ENCODE results near the gene ITGA2B.
"Not testable (repeated sequence)": the region's sequence is repeated elsewhere in the genome, so short reads cannot be mapped to it uniquely, and the experiment has no call there.

ITGA2B gene

DNA sequence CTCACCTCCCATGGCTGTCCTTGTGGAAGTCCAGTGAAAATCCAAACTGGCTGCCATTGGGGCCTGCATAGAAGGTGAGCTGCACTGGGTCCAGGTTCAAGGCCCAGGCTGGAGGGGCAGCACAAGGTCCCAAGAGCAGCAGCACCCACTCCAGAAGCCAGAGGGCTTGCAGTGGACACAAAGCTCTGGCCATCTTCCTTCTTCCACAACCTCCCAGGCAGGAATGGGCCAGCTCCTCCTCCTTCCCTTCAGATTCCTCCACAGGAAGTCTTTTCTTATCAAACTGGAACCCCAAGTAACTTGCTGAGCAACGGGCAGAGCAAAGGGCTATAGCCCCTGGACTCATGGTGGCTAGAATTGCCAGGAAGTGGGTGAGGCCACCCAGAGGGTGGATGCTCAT lies at the start of gene ITGA2B:
Gene ITGA2B, minus strand, starts transcription at position 369 of the 400 bp plus-strand sequence. Its CDS starts 176 bp downstream, at position 193.
- no peak for DNase-seq

DNA sequence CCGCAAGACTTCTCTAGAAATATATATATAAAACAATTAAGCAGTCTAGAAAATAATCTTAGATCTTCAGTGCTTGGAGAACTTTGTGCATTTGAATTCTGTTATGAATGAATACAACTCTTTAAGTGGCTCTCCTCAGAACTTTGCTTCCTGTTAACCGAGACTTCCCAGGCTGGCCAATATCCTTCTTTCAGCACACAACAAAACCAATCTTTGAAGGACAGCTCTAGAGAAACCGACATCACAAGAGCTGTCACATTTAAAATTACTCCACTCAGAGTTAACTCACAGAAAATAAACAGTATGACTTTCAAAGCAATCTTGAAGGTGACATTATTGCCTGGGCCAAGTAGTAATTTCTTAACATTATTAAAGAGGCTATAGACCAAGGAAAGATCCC lies 49.7 kb upstream of the ITGA2B start:
- DNase-seq, result no peak

DNA sequence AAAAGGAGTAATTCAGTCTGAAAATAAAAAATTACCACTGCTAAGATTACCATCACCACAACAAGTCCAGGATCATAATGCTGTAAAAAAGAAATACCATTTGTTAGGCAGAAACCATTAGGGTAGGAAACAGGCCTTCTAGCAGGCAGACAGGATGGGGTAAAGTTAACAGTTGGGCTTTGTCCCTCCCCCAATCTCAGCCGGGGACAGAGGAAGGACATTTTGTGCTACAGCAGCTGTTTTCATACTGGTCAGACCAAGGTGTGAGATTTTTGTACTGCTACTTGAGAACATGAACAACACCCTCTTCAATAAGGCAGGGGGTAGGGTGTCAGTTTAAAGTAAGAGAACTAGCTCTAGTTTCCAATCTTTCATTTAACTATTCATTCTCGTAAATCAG lies 49.2 kb upstream of the ITGA2B start:
- DNase-seq, result no peak

DNA sequence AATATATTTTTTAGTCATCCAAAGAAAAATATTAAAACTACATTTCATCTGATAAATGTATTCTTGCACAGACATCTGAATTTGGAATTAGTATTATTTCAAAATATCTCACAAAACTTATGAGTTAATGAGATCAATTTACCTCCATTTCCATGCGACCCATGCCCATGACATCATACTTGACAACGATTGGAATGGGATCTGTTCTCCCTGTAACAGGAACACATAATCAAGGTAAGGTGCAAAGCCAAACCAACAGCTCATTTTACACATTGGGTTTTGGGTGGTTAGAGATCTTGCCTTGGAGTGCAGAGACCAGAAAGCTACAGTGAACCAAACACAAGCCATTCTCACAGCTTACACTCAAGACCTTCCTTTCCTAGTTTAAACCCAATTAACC lies 46.9 kb upstream of the ITGA2B start:
- DNase-seq, result no peak

DNA sequence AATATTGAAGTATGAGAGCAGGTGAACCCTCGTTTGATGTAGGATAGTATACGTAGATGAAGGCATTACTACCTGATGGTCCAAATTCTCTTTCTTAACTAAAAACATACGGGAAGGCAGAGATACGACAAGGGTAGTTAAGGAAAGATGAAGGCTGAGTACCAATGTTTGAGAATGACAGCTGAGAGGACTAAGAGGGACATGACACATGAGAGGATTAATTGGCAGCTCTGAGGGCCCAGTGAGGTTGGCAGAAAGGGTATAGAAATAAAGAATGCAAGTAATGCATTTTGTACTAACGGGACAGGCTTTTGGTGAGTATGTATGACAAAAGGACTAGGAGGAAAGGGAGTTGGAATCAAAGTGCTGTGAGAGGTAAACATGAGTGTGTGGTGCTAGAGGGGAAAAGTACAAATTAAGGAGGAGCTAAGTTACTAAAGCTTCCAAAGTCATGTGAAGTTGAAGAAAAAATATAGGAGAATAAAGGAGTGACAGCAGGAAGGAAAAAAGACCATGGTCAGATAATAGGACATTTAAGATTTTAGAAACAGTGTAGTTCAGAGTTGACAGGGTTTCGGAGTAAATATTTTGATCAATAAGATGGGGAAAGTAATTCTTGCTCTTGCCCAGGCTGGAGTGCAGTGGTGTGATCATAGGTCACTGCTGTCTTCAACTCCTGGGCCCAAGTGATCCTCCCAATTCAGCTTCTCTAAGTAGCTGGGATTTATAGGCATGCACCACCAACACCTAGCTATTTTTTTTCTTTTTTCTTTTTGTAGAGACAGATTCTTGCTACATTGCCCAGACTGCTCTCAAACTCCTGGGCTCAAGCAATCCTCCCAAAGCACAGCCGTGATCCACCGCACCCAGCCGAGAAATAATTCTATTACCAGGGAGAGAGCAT lies 43.1 kb upstream of the ITGA2B start:
- DNase-seq, result no peak

DNA sequence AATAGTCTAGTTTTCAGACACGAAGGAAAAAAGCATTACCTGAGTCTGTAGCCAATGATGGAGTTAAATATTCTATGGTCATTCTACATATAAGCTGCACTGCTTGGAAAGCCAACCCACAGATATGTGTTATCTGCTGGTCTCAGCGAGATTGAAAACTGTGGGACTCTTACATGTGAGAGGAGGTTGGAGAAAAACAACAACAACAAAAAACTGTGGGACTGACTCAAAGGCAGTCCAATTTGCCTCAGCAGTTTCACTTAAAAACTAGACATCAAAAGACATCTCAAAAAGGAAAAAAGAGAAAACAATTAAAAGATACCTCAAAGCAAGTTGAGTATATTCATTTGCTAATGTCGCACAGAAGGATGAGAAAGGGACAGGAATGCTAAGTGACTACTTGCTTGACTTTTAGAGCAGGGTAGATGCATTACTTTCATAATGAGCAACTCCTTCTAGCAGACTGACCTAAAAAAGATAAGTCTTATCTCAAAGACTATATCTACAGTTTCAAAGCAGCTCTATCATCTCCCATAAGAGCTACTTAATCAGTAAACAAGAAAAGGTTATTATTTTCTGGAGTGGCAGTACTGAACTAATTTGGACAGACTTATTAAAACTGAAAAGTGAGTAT lies 35.5 kb upstream of the ITGA2B start:
- DNase-seq, result no peak

DNA sequence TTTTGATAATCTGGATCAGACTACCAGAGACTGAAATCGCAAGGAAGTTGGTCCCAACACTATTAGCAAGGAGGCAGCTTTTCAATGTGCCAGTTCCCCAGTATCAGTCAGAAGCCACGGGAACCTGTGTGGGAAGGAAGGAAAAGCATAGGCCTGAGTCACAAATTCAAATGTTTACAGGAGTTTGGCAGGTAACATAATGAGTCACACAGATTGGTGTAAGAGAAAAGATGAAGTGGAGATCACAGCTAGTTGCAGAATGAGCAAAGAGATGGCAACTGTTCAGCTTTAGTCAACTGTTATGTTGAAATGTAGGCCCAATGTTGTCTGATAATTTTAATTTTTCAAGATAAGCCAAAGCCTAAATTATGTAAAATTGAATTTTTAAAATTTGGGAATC lies 28.1 kb upstream of the ITGA2B start:
- DNase-seq, result no peak

DNA sequence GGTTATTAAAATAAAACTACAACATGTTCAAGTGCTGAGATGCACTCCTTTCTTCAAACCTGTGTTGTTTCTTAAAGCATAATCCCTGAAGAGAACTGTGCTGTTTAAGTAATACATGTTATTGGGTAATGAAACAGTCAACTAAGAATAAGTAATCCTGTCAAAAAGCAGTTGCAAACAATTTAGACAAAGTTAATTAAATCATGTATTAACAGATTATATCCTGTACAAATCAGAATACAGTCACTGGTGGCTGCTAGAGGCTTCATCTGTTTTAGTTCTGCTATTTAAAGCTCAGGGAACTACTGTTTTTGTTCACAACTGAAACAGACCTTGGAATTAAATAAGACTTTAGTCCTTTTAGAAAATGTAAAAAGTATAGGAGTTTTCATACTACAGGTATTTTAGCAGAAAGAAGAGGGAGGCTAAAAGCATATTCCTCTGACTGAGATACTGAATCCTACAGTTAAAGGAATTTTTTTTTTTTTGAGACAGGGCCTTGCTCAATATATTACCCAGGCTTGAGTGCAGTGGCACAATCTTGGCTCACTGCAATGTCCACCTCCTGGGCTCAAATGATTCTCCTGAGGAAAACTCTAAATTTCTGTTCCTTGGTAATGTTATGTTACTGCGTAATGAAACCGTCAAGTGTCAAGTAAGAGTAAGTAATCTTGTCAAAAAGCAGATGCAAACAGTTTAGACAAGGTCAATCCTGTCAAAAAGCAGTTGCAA lies 27.3 kb upstream of the ITGA2B start:
- DNase-seq, result no peak

DNA sequence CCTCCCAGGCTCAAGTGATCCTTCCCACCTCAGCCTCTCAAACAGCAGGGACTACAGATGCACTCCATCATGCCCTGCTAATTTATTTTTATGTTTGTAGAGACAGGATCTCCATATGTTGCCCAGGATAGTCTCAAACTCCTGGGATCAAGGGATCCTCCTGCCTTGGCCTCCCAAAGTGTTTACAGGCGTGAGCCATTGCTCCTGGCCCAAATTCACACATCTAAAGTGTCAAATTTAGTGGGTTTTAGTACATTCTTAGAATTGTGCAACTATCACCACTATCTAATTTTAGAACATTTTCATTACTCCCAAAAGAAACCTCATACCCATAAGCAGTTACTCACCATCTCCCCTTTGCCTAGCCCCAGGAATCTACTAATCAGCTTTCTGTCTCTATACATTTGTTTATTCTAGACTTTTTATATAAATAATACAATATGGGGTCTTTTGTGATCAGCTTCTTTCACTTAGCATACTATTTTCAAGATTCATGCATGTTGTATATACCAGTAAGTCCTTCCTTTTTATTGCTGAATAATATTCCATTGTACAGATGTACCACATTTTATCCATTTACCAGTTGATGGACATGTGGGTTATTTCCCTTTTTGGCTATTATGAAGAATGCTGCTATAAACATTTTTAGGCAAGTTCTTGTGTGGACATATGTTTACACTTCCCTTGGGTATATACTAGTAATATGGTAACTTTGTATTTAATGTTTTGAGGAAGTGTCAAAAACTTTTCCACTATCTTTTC lies 25.1 kb upstream of the ITGA2B start:
- DNase-seq, result no peak

DNA sequence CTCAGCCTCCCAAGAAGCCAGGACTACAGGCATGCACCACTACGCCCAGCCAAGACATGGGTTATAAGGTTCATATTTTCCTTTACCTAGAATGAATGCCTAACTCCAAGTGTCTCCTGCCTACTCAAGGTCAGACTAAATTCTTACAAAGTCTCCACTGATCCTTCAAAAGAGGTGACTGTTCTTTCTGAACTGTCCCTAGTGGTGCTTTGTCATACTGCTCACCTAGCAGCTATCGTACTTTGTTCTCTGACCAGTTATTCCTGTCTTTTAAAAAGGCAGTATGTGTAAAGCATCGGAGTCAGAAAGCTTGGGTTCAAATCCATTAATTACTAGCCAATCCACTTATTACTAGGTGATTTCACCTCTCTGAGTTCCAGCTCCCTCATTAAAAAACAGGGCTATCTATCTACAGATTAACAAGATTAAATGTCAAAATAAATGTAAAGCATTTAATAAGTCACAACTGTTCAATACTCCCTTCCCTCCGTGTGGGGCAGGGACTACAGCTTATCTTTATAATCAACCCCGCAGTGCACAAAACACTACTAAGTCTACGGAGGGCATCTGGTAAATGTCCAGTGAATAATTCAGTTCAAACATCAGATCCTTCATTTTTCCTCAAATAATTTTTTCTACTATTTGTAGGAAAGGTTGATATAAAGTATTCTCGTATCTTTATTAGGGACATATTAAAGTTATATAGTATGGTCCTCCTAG lies 20.0 kb upstream of the ITGA2B start:
- DNase-seq, result no peak

DNA sequence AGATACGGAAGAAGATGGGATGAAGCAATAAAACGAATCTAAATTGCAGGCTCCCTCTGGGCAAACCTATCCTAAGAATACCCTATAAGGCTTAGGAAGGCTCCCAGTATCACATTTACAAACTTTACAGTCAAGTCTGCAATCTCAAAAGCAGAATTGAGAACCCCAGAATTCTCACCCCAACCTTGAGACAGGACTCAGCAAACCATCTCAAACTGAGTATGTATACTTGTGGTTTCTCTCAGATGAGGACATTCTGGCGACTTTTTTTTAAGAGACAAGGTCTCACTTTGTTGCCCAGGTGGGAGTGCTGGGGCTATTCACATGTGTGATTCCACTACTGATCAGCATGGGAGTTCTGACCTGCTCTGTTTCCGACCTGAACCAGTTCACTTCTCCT lies 19.3 kb upstream of the ITGA2B start:
- no peak for DNase-seq

DNA sequence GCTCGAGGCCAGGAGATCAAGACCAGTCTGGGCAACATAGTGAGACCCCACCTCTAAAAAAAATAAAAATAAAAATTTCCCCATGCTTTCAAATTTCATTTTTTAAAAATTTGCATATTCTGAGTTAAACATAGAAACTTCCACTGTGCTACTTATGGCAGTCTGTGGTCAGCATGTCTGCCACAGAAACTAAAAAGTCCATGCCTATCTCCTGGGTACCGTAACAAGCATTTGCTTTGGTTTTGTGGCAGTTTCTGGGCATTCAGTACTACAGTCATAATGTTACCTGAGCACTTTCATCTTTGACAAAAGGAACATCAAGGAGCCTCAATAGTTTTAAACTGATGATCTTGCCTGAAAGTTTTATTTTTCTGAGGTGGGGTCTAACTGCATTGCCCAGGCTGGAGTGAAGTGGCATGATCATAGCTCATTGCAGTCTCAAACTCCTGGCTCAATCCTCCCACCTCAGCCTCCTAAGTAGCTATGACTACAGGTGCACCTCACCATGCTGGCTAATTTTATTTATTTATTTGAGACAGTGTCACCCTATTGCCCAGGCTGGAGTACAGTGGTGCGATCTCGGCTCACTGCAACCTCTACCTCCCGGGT lies 13.2 kb upstream of the ITGA2B start:
- DNase-seq, result no peak

DNA sequence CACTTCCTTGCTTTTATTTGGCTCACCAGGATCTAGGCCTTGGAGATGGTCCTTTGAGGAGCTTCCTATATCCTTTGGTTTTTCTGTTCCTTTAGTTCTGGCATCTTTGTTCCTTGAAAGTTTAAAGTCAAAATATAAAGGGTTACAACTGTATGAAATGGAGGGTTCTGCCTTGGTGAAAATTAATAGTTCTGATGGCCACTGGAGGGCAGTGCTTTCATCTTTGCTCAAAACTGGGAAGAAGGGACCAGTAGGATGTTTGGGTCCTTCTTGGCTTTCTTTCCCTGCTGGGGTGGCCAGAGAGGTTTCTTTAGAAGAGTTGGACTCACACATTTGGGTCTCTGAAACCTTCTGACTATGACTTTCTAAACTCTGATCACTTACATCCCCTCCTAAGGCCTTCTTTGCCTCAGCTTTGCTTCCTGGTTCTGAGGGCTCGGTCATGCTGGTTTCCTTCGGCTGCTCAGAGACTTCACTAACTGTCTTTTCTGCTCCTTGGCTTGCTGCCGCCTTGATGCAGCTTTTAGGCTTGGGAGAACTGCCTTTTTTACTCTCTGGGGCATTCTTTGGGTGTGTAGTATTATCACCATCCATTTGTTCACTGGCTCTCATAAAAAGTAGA lies 10.9 kb upstream of the ITGA2B start:
- DNase-seq, result no peak

DNA sequence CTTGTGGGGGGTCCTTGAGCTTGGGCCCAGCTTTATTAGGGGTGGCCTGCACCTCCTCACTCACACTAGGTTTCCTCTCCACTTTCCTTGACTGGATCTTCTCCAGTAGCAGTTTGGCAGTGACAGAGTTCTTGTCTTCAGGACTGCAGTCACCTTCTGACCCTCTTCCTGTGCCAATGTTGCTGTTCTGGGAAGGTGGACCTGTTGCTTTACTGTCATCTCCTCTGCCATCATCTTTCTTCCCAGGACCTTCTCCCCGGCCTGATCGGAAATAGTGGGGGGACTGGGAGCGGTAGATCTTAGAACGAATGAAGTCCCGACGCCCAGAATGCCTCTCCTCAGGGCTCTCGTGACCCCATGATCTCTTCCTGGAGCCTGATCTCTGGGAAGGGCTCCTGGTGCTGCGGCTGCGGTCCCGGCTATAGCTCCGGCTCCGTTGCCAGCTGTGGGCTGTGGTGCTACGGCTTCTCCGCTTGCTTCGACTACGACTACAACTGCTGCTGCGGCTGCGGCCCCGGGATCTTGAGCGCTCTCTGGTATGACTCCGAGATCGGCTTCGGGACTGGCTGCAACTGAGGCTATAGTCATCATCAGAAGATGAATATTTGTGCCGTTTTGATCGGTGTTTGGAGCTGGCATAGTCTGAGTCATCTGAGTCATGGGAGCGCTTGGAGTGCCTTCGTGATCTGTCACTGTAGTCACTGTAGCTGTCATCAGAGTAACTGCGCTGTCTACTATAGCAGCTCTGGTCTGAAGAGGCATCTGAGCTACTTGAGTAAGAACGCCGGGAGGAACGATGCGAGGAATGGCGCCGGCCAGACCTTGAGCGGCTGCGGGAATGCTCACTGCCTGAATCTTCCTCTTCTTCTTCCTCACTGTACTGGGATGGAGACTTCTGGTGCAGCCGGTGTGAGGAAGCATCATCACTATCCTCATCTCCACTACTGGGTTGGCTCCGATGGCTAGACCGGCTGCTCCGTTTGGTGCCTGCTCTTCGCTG lies 9.5 kb upstream of the ITGA2B start:
- DNase-seq, result no peak

DNA sequence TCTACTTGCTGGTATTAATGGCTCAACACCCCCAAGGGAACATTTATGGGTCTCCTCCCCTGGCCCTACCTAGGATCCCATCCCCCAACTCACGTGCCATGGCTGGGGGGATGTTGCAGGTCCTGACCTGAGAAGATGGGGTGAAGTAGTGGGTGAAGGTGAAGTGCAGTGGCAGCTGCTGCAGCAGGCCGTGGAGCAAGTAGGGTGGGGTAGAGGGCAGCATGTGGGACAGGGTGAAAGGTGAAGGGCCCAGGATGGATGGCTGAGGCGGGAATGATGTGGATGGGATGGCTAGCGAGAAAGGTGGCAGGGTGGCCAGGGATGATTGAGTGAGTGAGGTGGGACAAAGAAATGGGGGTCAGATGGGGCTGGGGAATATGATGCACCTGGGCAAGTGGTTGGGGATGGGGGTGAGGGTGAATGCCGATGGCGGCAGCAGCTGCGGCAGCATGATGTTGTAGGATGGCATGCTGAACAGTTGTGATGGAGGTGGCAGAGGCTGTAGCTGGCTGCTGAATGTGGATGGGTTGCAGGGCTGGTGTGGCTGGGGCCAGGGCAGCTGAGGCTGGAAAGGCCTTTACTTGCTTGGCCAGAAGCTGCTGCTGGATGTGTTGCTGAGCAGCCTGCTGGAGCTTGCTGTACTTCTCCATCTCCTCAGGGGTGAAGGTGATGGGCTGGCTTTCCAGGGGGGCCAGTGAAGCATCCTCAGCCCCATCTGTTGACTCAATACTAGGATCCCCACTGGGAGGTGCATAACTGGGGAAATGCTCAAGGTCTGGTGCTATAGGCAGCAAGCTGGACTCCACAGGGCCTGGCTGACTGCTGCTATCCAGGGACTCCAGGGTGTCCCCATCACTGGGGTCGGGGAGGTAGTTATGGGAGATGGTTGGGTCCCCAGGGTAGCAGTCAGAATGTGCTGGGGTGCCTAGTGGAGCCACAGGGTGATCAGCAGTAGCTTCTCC lies 8.3 kb upstream of the ITGA2B start:
- no peak for DNase-seq

DNA sequence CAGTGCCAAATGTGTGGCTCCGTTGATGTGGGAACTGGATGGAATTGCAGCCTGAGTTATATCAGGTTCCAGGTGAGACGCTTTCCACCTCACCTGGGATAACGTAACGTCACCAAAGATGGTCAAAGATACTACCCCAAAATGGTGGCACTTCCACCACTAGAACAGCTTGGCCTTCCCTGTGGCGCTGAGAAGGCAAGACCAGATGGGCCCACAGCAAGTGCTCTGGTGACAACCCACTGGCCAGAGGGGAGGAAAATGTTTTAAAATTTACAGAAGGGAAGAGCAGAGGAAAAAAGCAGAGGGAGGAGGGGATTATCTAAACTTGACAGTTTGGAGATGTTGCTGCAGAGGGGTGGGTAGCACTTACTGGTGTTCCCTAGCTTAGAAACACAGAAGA lies 7.5 kb upstream of the ITGA2B start:
- DNase-seq, result no peak

DNA sequence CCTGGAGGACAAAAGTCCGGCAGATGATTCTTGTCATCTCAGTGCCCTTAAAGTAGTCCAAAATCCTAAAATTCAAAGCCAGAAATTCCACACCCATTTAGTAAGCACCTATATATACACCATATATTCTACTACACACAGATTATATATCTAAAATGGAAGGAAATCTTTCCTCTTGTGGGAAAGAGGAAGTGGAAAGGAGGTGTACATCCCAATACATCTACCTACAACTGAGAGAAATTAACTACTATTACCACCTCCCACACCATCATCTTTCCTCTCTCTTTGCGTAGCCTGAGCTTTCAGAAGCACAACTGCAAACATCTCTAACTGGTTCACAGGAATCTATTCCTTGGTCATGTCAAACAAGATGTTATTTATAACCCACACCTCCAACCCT lies 5.4 kb upstream of the ITGA2B start:
- DNase-seq, result no peak

DNA sequence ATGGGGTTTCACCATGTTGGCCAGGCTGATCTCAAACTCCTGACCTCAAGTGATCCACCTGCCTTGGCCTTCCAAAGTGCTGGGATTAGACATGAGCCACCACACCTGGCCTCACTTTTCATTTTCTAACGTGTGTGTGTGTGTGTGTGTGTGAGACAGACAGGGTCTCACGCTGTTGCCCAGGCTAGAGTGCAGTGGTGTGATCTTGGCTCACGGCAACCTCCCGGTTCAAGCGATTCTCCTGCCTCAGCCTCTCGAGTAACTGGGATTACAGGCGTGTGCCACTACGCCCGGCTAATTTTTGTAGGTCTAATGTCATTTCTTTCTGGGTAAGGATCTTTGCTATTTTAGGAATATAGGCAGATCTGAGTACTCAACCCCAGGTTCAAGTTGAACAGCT lies 4.7 kb upstream of the ITGA2B start:
- DNase-seq, result not testable (repeated sequence)
